GM23248 (cell line): Measurements from ENCODE around the gene FKBP10. TPM values are rescaled to one million over a fixed set of nuclear protein-coding genes. Genes with fewer than 3 reads are reported as not detected.

ENCODE experiments used
- DNase-seq: peaks from one replicate; pipeline ENCODE4 v3.0.0-alpha.2; 2015
- H2AFZ ChIP-seq: fragments of 200-600 bp; sonication (generic); 2 replicates; pipeline ENCODE4 v1.6.1; 2016; ENCODE audit warnings: antibody characterized with exemption
- H3F3A ChIP-seq: fragments of 200-600 bp; sonication (generic); 2 replicates; pipeline ENCODE4 v1.6.1; 2016; ENCODE audit warnings: mild to moderate bottlenecking, antibody characterized with exemption, mixed run types; ENCODE audit not compliant: insufficient read depth
- H3K27ac ChIP-seq: fragments of 200-600 bp; sonication (generic); 2 replicates; pipeline ENCODE4 v1.5.1; 2016; ENCODE audit warnings: mild to moderate bottlenecking
- H3K27me3 ChIP-seq: fragments of 200-600 bp; sonication (generic); replicated peaks from 2 replicates; pipeline ENCODE4 v1.6.1; 2016; ENCODE audit warnings: mild to moderate bottlenecking; ENCODE audit not compliant: insufficient read depth
- H3K36me3 ChIP-seq: fragments of 200-600 bp; sonication (generic); 2 replicates; pipeline ENCODE4 v1.6.1; 2016; ENCODE audit warnings: low read depth, mild to moderate bottlenecking
- H3K4me1 ChIP-seq: fragments of 200-600 bp; sonication (generic); 2 replicates; pipeline ENCODE4 v1.6.1; 2016; ENCODE audit warnings: mild to moderate bottlenecking; ENCODE audit not compliant: insufficient read depth
- H3K4me2 ChIP-seq: fragments of 200-600 bp; sonication (generic); one replicate; pipeline ENCODE4 v1.6.1; 2016; ENCODE audit warnings: mild to moderate bottlenecking; ENCODE audit not compliant: unreplicated experiment
- H3K4me3 ChIP-seq: fragments of 200-600 bp; sonication (generic); 2 replicates; pipeline ENCODE4 v1.5.1; 2016; ENCODE audit warnings: mild to moderate bottlenecking
- H3K79me2 ChIP-seq: fragments of 200-600 bp; sonication (generic); 2 replicates; pipeline ENCODE4 v1.6.1; 2016; ENCODE audit warnings: mild to moderate bottlenecking; ENCODE audit not compliant: insufficient read depth
- H3K9ac ChIP-seq: fragments of 200-600 bp; sonication (generic); 2 replicates; pipeline ENCODE4 v1.6.1; 2016; ENCODE audit warnings: mild to moderate bottlenecking
- H3K9me2 ChIP-seq: fragments of 200-600 bp; sonication (generic); 2 replicates; pipeline ENCODE4 v1.6.1; 2016; ENCODE audit warnings: mixed run types, mild to moderate bottlenecking, moderate library complexity; ENCODE audit not compliant: insufficient read depth
- H3K9me3 ChIP-seq: fragments of 200-600 bp; sonication (generic); one replicate; pipeline ENCODE4 v1.6.1; 2017; ENCODE audit warnings: low read depth
- H4K20me1 ChIP-seq: fragments of 200-600 bp; sonication (generic); 2 replicates; pipeline ENCODE4 v1.6.0; 2016; ENCODE audit not compliant: insufficient read depth
- EZH2 ChIP-seq: fragments of 200-600 bp; sonication (generic); IDR thresholded peaks from 2 replicates; pipeline ENCODE4 v1.6.1; 2018; ENCODE audit warnings: antibody characterized with exemption, mild to moderate bottlenecking; ENCODE audit not compliant: insufficient read depth, poor library complexity, severe bottlenecking
- EZH2phosphoT487 ChIP-seq: fragments of 200-600 bp; sonication (generic); IDR thresholded peaks from 2 replicates; pipeline ENCODE4 v1.6.1; 2018; ENCODE audit warnings: antibody characterized with exemption, moderate library complexity, mild to moderate bottlenecking, low read depth; ENCODE audit not compliant: insufficient read depth
- WGBS, 2 experiments: methylation state at CpG; one replicate each; pipeline ENCODE4 v1.1.6; 2015 to 2017; ENCODE audit warnings: low lambda C conversion rate in 2 of 2, low coverage in 1 of 2; ENCODE audit errors: missing lambda C conversion rate in 2 of 2; 5-methylcytosine and 5-hydroxymethylcytosine counted together
- in situ Hi-C: fragments of 300-500 bp; cut with MboI; formaldehyde crosslinking; loops from 2 replicates; pipeline ENCODE4 v1.15.0; 2020
- polyA plus RNA-seq: library from polyadenylated mRNA; unstranded; fragments of >200 nt; fragmentation: Nextera tagmentation; extraction: Ambion mirVana; gene quantifications from 2 replicates; pipeline ENCODE4 v1.2.1, GENCODE V29; 2016
- total RNA-seq: library from RNA; depleted of rRNA; stranded (reverse); fragments of >200 nt; shearing (Covaris generic); gene quantifications from 2 replicates; pipeline ENCODE4 v1.2.3, GENCODE V29; 2014; rRNA removed

FKBP10 gene, protein sequence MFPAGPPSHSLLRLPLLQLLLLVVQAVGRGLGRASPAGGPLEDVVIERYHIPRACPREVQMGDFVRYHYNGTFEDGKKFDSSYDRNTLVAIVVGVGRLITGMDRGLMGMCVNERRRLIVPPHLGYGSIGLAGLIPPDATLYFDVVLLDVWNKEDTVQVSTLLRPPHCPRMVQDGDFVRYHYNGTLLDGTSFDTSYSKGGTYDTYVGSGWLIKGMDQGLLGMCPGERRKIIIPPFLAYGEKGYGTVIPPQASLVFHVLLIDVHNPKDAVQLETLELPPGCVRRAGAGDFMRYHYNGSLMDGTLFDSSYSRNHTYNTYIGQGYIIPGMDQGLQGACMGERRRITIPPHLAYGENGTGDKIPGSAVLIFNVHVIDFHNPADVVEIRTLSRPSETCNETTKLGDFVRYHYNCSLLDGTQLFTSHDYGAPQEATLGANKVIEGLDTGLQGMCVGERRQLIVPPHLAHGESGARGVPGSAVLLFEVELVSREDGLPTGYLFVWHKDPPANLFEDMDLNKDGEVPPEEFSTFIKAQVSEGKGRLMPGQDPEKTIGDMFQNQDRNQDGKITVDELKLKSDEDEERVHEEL
- total RNA-seq (750 and 759 TPM in 2 replicates), polyA plus RNA-seq (78.0 and 81.5 TPM in 2 replicates)

DNA sequence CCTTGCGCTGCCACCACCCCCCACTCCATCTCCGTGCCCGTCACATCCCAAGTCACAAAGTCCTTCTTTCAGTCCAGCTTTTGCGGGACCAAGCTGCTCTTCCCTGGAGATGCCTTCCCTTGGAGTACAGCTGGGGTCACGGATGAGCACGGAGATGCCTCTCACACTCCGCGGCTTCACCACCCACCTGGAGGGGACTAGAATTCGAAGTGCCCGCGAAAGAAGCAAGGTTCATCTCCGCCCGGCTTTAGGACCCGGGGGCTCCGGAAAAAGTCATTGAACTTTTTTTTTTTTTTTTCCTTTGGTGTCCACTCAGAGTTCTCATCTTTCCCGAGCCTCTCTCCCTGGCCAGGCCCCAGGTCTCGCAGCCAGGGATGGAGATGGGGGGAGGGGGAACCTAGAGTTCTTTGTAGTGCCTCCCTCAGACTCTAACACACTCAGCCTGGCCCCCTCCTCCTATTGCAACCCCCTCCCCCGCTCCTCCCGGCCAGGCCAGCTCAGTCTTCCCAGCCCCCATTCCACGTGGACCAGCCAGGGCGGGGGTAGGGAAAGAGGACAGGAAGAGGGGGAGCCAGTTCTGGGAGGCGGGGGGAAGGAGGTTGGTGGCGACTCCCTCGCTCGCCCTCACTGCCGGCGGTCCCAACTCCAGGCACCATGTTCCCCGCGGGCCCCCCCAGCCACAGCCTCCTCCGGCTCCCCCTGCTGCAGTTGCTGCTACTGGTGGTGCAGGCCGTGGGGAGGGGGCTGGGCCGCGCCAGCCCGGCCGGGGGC lies at the start of gene FKBP10:
Gene FKBP10 (plus strand): TSS at position 624 of the 771 bp plus-strand sequence. CDS start 31 bp downstream, at position 655.
- peaks cover 81% of the 10 kb centered on the region for H3K79me2 ChIP-seq
- H3K36me3 ChIP-seq: peaks cover 3% of the 10 kb centered on the region; the same call in 1 of the 2 replicates
- peak within 1 kb of the TSS; percentile 92 for H3K4me3 ChIP-seq
- peak within 1 kb of the TSS; percentile 98 for H3K4me2 ChIP-seq
- H3K27me3 ChIP-seq: no peaks in the 10 kb centered on the region
- H3K4me1 ChIP-seq: peaks cover 28% of the 10 kb centered on the region
- H3F3A ChIP-seq: no peaks in the 10 kb centered on the region
- TF ChIP-seq EZH2: no peak
- no peak for TF ChIP-seq EZH2phosphoT487
- H3K9ac ChIP-seq: peak within 1 kb of the TSS; percentile 97
- in situ Hi-C loops: no loop called here
- no peaks in the 10 kb centered on the region for H3K9me3 ChIP-seq
- peak within 1 kb of the TSS; percentile 79 for H3K27ac ChIP-seq
- 1 to 3% methylated on average over 23 to 31 of the region's 35 CpGs for WGBS, 2 experiments
- peak within 1 kb of the TSS; percentile 87 for H2AFZ ChIP-seq
- H3K9me2 ChIP-seq: no peaks in the 10 kb centered on the region
- DNase-seq: peak; percentile 92
- H4K20me1 ChIP-seq: peaks cover 9% of the 10 kb centered on the region; the same call in 1 of the 2 replicates

DNA sequence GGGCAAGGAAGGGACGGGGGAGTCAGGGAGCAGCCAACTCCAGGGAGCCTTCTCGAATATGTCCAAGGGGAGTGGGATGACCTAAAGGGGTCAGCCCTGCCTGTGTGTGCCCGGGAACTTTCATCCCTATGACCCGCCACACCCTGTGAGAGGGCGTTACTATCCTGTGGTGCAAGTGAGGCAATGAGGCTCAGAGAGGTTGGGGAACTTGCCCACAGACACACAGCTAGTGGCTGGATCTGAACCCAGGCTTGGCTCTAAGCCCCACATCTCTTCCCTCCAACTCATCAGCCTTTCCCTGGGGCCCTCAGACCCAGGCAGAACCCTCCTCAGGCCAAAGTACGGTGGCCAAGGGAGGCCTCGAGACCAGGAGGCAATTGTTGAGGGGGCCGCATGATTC lies 49.5 kb upstream of the FKBP10 start:
- Histone ChIP-seq H3K4me2 (no peak overlapping the region), H4K20me1 (no peaks in the 10 kb centered on the region), H3K9ac (no peak overlapping the region), H3K79me2 (no peaks in the 10 kb centered on the region), H3K4me3 (no peak overlapping the region), H3K9me3 (no peaks in the 10 kb centered on the region), H3K9me2 (no peaks in the 10 kb centered on the region), H2AFZ (no peak overlapping the region), H3F3A (no peaks in the 10 kb centered on the region), H3K27me3 (no peaks in the 10 kb centered on the region), H3K36me3 (no peaks in the 10 kb centered on the region), H3K27ac (no peak overlapping the region), H3K4me1 (no peaks in the 10 kb centered on the region)
- WGBS, 2 experiments: 75 to 83% methylated on average over 8 of the region's 8 CpGs
- TF ChIP-seq EZH2phosphoT487 (no peak), EZH2 (no peak)
- no peak for DNase-seq
- in situ Hi-C loops: no loop called here

DNA sequence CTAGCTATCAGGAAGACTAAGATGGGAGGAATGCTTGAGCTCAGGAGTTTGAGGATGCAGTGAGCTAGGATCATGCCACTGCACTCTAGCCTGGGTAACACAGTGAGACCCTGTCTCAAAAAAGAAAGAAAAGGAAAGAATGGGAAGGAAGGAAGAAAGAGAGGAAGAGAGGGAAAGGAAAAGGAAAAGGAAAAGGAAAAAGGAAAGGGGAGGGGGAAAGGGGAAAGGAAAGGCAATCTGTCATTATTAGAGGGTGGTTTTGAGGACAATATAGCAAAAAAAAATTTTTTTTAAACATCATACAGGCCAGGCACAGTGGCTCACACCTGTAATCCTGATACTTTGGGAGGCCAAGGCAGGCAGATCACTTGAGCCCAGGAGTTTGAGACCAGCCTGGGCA lies 46.7 kb upstream of the FKBP10 start:
- no peaks in the 10 kb centered on the region for H3K9me2 ChIP-seq
- no peaks in the 10 kb centered on the region for H3K4me1 ChIP-seq
- no peaks in the 10 kb centered on the region for H3K9me3 ChIP-seq
- H2AFZ ChIP-seq: no peak overlapping the region
- H3K4me2 ChIP-seq: no peak overlapping the region
- TF ChIP-seq EZH2phosphoT487 (no peak), EZH2 (no peak)
- no peak overlapping the region for H3K9ac ChIP-seq
- no peaks in the 10 kb centered on the region for H3K27me3 ChIP-seq
- H3K79me2 ChIP-seq: no peaks in the 10 kb centered on the region
- no peaks in the 10 kb centered on the region for H3F3A ChIP-seq
- DNase-seq: no peak
- H3K27ac ChIP-seq: no peak overlapping the region
- H3K36me3 ChIP-seq: no peaks in the 10 kb centered on the region
- H4K20me1 ChIP-seq: no peaks in the 10 kb centered on the region
- H3K4me3 ChIP-seq: no peak overlapping the region
- in situ Hi-C loops: no loop called here

DNA sequence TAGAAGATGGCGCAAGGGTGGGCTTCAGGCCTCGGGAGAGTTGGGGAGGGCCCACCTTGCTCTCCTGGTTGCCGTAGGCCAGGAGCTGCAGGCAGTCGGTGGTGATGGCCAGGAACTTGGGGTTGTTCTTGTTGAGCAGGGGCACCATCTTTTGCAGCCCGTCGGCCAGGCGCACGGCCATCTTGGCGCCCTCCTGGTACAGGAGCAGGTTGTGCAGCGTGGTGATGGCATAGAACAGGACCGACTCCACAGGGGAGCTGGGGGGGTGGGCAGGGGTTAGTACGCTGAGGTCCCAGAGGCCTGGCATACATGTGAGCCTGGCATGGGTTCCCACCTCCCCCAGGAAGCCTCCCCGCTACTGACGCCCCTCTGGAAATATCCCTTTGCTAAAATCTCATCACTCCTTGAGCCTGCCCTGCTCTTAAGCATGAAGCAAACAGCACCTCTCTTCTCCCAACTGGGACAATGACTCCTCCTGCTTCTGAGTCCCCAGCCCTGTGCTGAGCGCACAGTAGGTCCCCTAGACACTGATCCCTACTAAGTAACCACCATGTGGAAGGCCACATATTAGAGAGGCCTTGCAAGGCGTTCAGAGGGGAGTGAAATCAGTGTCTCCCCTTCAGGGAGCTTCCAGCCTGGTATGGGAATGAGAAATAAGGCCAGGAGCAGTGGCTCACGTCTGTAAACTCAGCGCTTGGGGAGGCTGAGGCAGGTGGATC lies 45.3 kb upstream of the FKBP10 start:
- DNase-seq: no peak
- Histone ChIP-seq H3K4me2 (no peak overlapping the region), H4K20me1 (no peaks in the 10 kb centered on the region), H3K9me3 (no peaks in the 10 kb centered on the region), H3K9ac (no peak overlapping the region), H3K9me2 (no peaks in the 10 kb centered on the region), H3K4me1 (no peaks in the 10 kb centered on the region), H3K36me3 (no peaks in the 10 kb centered on the region), H3F3A (no peaks in the 10 kb centered on the region), H2AFZ (no peak overlapping the region), H3K4me3 (no peak overlapping the region), H3K27me3 (no peaks in the 10 kb centered on the region), H3K27ac (no peak overlapping the region), H3K79me2 (no peaks in the 10 kb centered on the region)
- in situ Hi-C loops: no loop called here
- 83 to 89% methylated on average over 15 to 17 of the region's 18 CpGs for WGBS, 2 experiments
- TF ChIP-seq EZH2phosphoT487 (no peak), EZH2 (no peak)
